ENCODE measurements around the gene SDCBP2.
A peak's percentile ranks its signal among the peaks of the same experiment; 100 is the strongest.
"Not testable (repeated sequence)": the region's sequence is repeated elsewhere in the genome, so short reads cannot be mapped to it uniquely, and the experiment has no call there.

SDCBP2 gene

DNA sequence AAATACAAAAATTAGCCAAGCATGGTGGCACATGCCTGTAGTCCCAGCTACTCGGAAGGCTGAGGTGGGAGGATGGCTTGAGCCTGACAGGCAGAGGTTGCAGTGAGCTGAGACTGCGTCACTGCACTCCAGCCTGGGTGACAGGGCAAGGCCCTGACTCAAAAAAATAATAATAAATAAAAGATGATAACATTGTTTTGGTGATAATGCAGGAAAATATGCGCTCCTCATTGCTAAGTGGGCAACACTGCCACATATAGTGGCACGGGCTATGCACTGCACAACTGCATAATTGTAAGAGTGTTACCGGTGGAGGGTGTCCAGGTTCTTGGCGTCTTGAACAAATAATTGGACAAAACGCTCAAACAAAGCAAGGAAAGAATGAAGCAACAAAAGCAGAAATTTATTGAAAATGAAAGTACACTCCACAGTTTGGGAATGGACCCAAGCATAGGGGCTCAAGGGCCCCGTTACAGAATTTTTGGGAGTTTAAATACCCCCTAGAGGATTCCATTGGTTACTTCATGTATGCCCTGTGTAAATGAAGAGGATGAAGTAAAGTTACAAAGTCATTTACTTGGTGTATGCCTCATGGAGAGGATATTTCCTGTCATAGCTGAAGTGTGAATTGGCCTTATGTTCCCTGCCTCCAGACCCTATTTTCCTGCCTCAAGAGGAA lies 14.6 kb upstream of the SDCBP2 start:
- H3K27me3 Mint-ChIP-seq; intact Hi-C loops (cut with micrococcal nuclease); H3K36me3 Mint-ChIP-seq (ENCODE audit: low read depth); H3K27ac Mint-ChIP-seq; H3K4me1 Mint-ChIP-seq (ENCODE audit: low read depth); H3K4me3 Mint-ChIP-seq: not testable (repeated sequence)
- H3K9me3 Mint-ChIP-seq = peaks cover 11% of the 10 kb centered on the region

DNA sequence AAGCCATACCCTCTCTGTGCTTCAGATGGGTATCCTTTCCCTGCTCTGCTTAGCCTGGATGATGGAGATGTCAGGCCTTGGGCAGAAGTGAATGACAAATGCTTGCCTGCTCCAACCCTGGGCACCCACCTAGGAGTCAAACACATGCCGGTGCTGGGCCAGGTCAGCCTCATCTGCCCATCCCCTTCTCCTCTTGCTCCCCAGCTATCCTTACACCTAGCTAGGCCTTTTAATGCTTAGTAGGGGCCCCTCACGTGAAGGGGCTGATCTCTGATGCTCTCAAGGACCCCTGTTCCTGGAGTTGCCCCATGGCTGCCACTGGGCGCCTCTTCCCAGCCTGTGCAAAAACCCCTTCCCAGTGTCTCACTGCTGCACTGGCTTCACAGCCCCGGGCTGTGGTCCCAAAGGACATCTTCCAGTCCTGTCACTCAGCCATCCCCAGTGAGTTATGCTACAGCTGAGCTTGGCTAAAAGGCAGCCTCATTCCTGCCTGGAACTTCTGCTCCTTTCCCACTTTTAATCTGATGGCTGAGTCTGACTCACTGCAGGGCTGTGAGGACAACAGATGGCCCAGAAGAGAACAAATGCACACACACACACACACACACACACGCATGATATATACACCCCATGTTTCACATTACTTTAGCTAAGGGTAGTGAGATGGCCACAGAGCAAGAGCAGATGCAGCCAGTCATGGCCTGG lies 12.8 kb upstream of the SDCBP2 start:
- H3K9me3 Mint-ChIP-seq = no peaks in the 10 kb centered on the region
- H3K27me3 Mint-ChIP-seq = peaks cover 8% of the 10 kb centered on the region
- no peak overlapping the region for H3K27ac Mint-ChIP-seq
- intact Hi-C loops (cut with micrococcal nuclease) = no loop called here
- no peak overlapping the region for H3K4me3 Mint-ChIP-seq
- peaks cover 9% of the 10 kb centered on the region for H3K36me3 Mint-ChIP-seq (ENCODE audit: low read depth)
- H3K4me1 Mint-ChIP-seq (ENCODE audit: low read depth) = peaks cover 25% of the 10 kb centered on the region

DNA sequence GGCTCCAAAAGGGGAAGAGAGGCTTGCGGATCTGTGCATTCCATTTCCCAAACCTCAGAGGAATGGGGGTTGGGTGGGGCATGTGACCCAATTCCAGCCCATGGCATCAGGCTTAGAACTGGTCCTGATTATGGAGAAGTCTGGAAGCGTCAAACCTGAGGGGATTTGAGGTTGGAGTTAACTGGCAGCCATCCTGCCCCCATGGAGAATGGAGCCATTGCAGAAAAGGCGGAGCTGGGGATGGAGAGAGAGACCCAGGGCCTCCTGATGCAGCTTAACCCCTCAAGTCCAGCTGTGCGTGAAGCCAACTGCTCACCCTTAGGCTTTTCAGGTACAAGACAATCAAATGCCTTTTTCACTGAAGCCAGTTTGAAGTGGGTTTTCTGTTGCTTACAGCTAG lies 9.9 kb upstream of the SDCBP2 start:
- H3K9me3 Mint-ChIP-seq = no peaks in the 10 kb centered on the region
- peaks cover 12% of the 10 kb centered on the region for H3K36me3 Mint-ChIP-seq (ENCODE audit: low read depth)
- peaks cover 48% of the 10 kb centered on the region for H3K4me1 Mint-ChIP-seq (ENCODE audit: low read depth)
- no peak overlapping the region for H3K4me3 Mint-ChIP-seq
- intact Hi-C loops (cut with micrococcal nuclease) = no loop called here
- H3K27me3 Mint-ChIP-seq = peaks cover 8% of the 10 kb centered on the region
- H3K27ac Mint-ChIP-seq = no peak overlapping the region

DNA sequence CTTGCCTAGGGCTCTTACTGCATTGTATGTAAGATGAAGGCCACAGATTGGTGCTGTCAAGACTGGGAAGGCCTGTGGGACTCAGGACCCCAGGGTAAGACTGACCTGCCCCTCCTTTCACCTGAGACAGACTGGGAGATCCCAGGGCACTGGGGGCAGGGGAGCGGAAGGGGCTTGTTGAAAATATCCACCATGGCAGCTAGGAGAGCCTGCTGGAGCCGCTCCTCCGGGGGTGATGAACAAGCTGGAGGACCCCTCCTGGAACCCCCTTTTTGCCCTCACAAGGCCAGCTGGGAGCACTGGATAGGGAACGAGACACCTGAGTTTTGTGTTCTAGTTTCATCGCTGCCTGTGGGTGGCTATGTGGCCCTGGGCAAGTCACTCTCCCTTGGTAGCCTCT lies 9.2 kb upstream of the SDCBP2 start:
- peaks cover 55% of the 10 kb centered on the region for H3K4me1 Mint-ChIP-seq (ENCODE audit: low read depth)
- peaks cover 8% of the 10 kb centered on the region for H3K27me3 Mint-ChIP-seq
- peaks cover 18% of the 10 kb centered on the region for H3K36me3 Mint-ChIP-seq (ENCODE audit: low read depth)
- H3K4me3 Mint-ChIP-seq = no peak overlapping the region
- intact Hi-C loops (cut with micrococcal nuclease) = no loop called here
- H3K9me3 Mint-ChIP-seq = no peaks in the 10 kb centered on the region
- no peak overlapping the region for H3K27ac Mint-ChIP-seq

DNA sequence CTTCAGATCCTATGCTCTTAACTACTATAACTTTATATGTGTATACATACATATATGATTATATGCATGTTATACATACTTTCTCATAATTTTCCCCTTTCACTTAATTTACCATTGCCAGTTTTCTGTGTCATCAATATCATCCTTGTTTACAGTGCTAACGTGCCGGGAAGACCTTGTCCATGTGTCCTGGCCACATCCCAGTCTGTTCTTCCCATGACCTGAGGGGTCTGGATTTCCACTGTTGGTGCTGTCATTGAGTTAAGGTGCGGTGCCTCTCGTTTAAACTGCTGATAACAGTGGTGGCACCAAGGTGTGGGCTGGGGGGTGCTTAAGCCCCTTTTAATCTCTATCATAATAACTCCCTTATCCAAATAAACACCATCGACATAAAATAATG lies 8.5 kb upstream of the SDCBP2 start:
- H3K27me3 Mint-ChIP-seq = peaks cover 8% of the 10 kb centered on the region
- intact Hi-C loops (cut with micrococcal nuclease) = no loop called here
- no peak overlapping the region for H3K27ac Mint-ChIP-seq
- H3K4me1 Mint-ChIP-seq (ENCODE audit: low read depth) = peaks cover 61% of the 10 kb centered on the region
- peaks cover 18% of the 10 kb centered on the region for H3K36me3 Mint-ChIP-seq (ENCODE audit: low read depth)
- no peak overlapping the region for H3K4me3 Mint-ChIP-seq
- H3K9me3 Mint-ChIP-seq = no peaks in the 10 kb centered on the region

DNA sequence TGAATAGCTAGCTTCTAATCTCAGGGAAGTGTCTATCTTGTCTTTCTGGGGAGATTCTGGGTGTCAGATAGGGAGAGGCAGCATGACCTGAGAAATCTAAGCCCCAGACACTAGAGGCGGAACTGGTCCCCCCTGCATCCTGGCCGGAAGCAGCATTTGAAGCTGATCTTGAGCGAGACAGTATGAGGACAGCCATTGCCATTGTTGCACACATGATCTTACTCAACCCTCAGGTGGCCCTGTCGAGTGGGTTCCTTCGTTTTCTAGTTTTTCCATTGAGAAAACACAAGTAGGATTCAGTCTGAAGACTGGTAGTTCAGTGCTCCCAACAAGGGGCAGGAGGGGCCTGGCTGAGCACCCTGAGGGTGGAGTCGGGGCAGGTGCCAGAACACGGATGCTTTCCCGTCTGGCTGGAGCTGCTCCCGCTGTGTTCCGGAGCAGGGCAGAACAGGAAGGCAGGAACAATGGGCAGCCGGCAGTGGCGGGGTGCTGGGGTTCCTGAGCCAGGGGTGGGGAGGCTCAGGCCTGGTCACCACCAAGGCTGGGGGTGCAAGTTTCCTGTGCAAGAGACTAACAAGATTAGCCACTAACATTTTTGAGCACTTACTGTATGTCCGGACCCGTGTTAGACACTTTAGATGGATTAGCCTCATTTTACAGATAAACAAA lies 7.9 kb upstream of the SDCBP2 start:
- H3K27me3 Mint-ChIP-seq = peaks cover 8% of the 10 kb centered on the region
- H3K4me1 Mint-ChIP-seq (ENCODE audit: low read depth) = peaks cover 61% of the 10 kb centered on the region
- no peak overlapping the region for H3K4me3 Mint-ChIP-seq
- peak overlapping the region; percentile 41 for H3K27ac Mint-ChIP-seq
- peaks cover 23% of the 10 kb centered on the region for H3K36me3 Mint-ChIP-seq (ENCODE audit: low read depth)
- H3K9me3 Mint-ChIP-seq = no peaks in the 10 kb centered on the region
- intact Hi-C loops (cut with micrococcal nuclease) = no loop called here

DNA sequence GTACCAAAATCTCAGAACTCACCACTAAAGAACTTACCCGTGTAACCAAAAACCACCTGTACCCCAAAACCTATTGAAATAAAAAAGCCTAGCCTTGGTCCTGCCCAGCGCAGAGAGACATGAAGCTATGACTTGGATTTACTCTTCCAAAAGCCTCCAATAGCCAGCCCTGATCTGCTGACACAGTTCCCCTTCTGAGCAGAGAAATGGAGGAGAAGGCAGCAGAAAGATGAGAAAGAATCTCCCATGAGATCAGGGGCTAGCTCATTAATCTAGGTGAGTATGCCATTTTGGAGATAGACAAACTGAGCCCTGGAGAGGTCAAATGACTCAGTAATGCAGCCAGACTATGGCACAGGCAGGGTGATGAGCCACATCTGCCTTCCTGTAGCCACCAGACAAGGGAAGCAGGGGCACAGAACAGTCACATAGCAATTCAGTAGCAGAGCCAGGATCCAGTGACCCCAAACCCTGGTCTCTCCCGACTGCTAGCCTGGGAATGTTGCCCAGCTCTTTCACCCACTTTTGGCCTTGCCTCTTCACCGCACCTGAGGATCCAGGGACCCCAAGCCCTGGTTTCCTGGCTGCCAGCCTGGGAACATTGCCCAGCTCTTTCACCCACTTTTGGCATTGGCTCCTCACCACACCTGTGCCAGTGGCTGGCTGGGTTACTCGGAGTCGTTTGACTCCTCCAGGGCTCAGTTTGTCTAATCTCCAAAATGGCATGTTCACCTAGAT lies 7.2 kb upstream of the SDCBP2 start:
- H3K27me3 Mint-ChIP-seq = peaks cover 8% of the 10 kb centered on the region
- H3K4me3 Mint-ChIP-seq = no peak overlapping the region
- H3K4me1 Mint-ChIP-seq (ENCODE audit: low read depth) = peaks cover 65% of the 10 kb centered on the region
- H3K9me3 Mint-ChIP-seq = no peaks in the 10 kb centered on the region
- intact Hi-C loops (cut with micrococcal nuclease) = no loop called here
- H3K36me3 Mint-ChIP-seq (ENCODE audit: low read depth) = peaks cover 30% of the 10 kb centered on the region
- peak overlapping the region; percentile 41 for H3K27ac Mint-ChIP-seq

DNA sequence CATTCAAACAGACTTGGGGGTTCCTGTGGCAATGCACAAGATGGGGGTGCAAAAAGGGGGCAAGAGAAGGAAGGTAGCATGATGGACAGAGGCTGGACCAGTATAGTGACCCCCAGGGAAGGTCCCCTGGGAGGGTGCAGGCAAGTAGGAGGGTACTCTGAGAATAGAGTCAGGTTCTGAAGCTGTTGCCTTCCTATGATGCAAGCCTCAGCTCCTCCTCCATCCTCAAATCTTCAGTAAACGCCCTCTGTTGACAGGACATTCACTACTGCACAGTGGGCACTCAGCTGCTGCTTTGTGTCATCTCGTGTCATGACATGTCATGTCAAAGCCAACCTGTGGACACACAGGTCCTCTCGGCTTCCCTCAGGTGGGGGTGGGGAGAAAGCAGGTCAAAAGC lies 5.8 kb upstream of the SDCBP2 start:
- Mint-ChIP-seq H3K27ac (no peak overlapping the region), H3K4me3 (no peak overlapping the region), H3K4me1 (ENCODE audit: low read depth) (peaks cover 74% of the 10 kb centered on the region), H3K9me3 (no peaks in the 10 kb centered on the region), H3K27me3 (peaks cover 8% of the 10 kb centered on the region), H3K36me3 (ENCODE audit: low read depth) (peaks cover 38% of the 10 kb centered on the region)
- intact Hi-C loops (cut with micrococcal nuclease) = no loop called here

DNA sequence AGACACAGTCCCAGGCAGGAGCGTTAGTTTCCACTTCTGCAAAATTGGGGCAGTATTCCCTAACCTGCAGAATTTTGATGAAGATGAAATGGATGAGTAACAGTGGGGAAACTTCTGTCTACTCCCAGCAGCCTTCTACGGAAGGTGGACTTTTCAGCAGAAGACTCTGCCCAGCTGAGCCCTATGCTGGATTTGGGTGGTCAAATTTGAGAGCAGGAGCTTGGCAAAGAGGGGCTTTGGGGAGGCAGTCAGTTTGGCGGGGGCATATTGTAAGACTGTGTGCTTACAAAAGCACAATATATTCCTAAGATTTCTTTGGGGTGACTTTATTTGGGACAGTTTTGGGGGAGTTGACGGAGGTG lies 5.4 kb upstream of the SDCBP2 start:
- Mint-ChIP-seq H3K4me1 (ENCODE audit: low read depth) (peaks cover 78% of the 10 kb centered on the region), H3K4me3 (no peak overlapping the region), H3K27ac (no peak overlapping the region), H3K9me3 (no peaks in the 10 kb centered on the region), H3K27me3 (peaks cover 8% of the 10 kb centered on the region), H3K36me3 (ENCODE audit: low read depth) (peaks cover 42% of the 10 kb centered on the region)
- intact Hi-C loops (cut with micrococcal nuclease) = no loop called here

DNA sequence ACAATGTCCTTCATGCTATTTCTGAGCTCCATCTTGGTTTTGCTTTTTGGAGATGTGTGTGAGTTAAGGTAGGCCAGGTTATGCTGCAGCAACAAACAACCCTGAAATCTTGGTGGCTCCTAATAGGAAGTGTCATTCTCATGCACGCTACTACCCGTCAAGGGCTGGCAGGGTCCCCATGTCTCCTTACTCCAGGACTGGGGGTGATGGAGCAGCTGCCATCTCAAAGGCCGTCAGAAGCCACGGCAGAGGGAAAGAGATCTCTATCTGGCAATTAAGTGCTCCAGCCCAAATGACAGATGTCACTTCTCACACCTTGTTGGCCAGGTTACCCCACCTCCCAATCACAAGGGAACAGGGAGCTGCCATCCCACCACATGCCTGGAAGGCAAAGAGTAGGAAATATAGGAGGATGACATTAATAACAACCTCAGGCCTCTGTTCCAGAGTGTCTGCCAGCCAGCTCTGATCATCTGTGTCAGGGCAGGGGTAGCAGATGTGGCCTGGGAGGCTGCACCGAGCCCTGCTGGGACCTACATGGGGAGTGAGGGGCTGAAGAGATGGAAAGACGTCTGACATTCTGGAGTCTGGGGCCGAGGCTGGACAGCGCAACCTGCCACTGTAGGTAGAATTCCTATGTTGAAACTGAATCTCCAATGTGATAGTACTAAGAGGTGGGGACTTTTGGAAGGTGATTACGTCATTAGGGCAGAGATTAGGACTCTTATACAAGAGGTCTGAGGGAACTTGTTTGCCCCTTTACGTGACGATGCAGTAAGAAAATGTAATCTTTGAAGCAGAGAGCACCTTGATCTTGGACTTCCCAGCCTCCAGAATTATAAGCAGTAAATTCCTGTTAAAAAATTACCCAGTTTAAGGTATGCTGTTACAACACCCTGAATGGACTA lies 4.8 kb upstream of the SDCBP2 start:
- Mint-ChIP-seq H3K27ac (no peak overlapping the region), H3K27me3 (peaks cover 8% of the 10 kb centered on the region), H3K36me3 (ENCODE audit: low read depth) (peaks cover 43% of the 10 kb centered on the region), H3K4me1 (ENCODE audit: low read depth) (peaks cover 80% of the 10 kb centered on the region), H3K4me3 (no peak overlapping the region), H3K9me3 (no peaks in the 10 kb centered on the region)
- intact Hi-C loops (cut with micrococcal nuclease) = no loop called here

DNA sequence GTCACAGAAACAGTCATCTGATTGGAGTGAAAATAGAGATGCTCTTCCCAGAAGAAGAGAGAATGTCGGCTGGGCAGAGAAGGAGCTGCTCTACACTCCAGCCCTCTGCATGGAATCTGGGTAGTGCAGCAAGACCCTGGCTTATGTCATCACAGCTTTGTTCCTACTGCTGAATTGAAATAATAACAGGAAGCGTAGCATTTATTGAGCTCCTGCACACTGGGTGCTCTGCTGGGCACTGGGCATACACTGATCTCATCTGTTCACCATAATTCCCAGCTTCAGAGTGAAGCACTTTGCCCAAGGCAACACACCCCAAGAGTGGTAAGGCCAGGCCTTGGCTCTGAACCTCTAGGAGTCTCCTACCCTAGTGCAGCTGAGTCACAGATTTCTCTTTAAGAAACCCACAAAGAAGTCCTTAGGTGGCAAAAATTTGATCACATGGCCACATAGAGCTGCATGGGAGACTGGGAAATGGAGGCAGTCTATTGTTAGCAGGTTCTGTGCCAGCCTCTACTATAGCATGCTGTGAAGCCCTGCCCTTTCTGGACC lies 3.9 kb upstream of the SDCBP2 start:
- Mint-ChIP-seq H3K9me3 (no peaks in the 10 kb centered on the region), H3K4me3 (no peak overlapping the region), H3K4me1 (ENCODE audit: low read depth) (peaks cover 73% of the 10 kb centered on the region), H3K27ac (no peak overlapping the region), H3K27me3 (peaks cover 8% of the 10 kb centered on the region), H3K36me3 (ENCODE audit: low read depth) (peaks cover 43% of the 10 kb centered on the region)
- intact Hi-C loops (cut with micrococcal nuclease) = no loop called here

DNA sequence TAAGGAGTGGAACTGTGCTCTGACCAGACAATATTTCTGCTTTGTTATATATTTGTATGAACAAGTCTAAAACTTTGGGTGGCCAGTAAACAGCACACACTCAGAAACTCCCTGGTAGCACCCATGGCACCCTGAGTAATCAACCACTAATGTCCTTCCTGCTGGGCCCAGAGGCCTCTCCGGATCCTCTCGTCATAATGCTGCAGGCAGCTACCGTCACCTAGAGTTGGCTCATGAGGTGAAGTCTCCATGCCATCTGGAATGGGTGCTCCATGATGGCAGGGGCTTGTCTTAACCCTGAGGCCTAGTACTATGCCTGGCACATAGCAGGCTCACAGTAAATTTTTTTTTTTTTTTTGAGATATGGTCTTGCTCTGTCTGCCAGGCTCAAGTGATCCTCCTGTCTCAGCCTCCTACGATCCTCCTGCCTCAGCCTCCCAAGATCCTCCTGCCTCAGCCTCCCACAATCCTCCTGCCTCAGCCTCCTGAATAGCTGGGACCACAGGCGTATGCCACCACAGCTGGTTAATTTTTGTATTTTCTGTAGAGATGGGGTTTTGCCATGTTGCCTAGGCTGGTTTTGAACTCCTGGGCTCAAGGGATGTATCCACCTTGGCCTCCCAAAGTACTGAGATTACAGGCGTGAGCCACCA lies 3.0 kb upstream of the SDCBP2 start:
- H3K9me3 Mint-ChIP-seq = no peaks in the 10 kb centered on the region
- peaks cover 43% of the 10 kb centered on the region for H3K36me3 Mint-ChIP-seq (ENCODE audit: low read depth)
- intact Hi-C loops (cut with micrococcal nuclease) = no loop called here
- no peak overlapping the region for H3K4me3 Mint-ChIP-seq
- no peak overlapping the region for H3K27ac Mint-ChIP-seq
- H3K4me1 Mint-ChIP-seq (ENCODE audit: low read depth) = peaks cover 64% of the 10 kb centered on the region
- peaks cover 2% of the 10 kb centered on the region for H3K27me3 Mint-ChIP-seq

DNA sequence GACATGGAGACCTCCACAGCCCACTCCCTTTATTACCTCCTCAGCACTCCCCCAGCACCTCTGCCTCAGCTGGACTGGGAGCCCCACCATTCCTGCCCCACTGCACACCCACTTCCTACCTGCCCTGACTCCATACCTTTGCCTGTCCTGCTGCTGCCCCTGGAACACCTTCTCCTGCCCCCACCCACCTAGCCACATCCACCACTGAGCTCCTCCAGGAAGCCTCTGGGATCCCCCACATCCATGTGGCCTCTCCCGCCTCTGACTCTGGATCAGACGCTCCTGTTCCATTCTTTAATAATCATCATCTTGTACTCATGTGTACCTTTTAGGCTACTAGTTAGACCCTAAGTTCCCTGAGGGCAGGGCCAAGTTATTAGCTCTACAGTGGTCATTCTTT lies 2.2 kb upstream of the SDCBP2 start:
- Mint-ChIP-seq H3K4me1 (ENCODE audit: low read depth) (peaks cover 55% of the 10 kb centered on the region), H3K36me3 (ENCODE audit: low read depth) (peaks cover 43% of the 10 kb centered on the region), H3K4me3 (no peak overlapping the region), H3K27ac (no peak overlapping the region), H3K27me3 (no peaks in the 10 kb centered on the region), H3K9me3 (no peaks in the 10 kb centered on the region)
- intact Hi-C loops (cut with micrococcal nuclease) = no loop called here
